OCI-LY3 (cell line): ENCODE results near the gene JSRP1.

Experiments
- EZH2phosphoT487 ChIP-seq: fragments of 200-600 bp; shearing (Covaris generic); IDR thresholded peaks from 2 replicates; pipeline ENCODE4 v1.6.1; 2018; ENCODE audit warnings: antibody characterized with exemption, mixed run types, low read depth
- TF ChIP-seq, protein P1 (sequence below): fragments of 200-600, 300-600 bp; sonication (generic); IDR thresholded peaks from 2 replicates; pipeline ENCODE4 v1.5.1; 2014; ENCODE audit warnings: antibody characterized with exemption, low read length, low read depth

DNA sequence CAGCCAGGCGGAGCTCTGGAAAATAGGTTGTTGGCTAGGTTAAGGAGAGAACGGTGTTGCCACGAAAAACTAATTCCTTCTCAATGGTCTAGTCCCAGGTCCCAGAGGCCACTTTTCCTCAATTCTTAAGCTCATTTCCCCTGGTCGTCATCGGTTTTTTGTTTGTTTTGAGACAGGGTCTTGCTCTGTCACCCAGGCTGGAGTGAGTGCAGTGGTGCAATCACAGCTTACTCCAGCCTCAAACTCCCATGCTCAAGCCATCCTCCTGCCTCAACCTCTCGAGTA is 18.4 kb downstream of the JSRP1 start:
- TF ChIP-seq, protein P1, sequence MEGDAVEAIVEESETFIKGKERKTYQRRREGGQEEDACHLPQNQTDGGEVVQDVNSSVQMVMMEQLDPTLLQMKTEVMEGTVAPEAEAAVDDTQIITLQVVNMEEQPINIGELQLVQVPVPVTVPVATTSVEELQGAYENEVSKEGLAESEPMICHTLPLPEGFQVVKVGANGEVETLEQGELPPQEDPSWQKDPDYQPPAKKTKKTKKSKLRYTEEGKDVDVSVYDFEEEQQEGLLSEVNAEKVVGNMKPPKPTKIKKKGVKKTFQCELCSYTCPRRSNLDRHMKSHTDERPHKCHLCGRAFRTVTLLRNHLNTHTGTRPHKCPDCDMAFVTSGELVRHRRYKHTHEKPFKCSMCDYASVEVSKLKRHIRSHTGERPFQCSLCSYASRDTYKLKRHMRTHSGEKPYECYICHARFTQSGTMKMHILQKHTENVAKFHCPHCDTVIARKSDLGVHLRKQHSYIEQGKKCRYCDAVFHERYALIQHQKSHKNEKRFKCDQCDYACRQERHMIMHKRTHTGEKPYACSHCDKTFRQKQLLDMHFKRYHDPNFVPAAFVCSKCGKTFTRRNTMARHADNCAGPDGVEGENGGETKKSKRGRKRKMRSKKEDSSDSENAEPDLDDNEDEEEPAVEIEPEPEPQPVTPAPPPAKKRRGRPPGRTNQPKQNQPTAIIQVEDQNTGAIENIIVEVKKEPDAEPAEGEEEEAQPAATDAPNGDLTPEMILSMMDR, result no peak
- TF ChIP-seq EZH2phosphoT487, result no peak
